MM.1S (cell line): ENCODE measurements around the gene LGALS14.

Source experiments
- CTCF ChIP-seq: fragments of 300-600 bp; sonication (generic); IDR thresholded peaks from 2 replicates; pipeline ENCODE4 v1.5.1; 2016; ENCODE audit warnings: antibody characterized with exemption, low read length, mixed read lengths
- EZH2 ChIP-seq: fragments of 300-600 bp; sonication (generic); optimal IDR thresholded peaks from 2 replicates; pipeline ENCODE3; 2017; ENCODE audit warnings: low read depth, mild to moderate bottlenecking, antibody characterized with exemption, low read length, mixed read lengths
- EZH2phosphoT487 ChIP-seq: fragments of 300-600 bp; sonication (generic); IDR thresholded peaks from 2 replicates; pipeline ENCODE4 v1.6.1; 2018; ENCODE audit warnings: antibody characterized with exemption, low read length

GRCh38 chr19:39692166-39692565 is 12.1 kb upstream of the LGALS14 start:
- TF ChIP-seq CTCF, result no peak
- TF ChIP-seq EZH2, result no peak
- no peak for TF ChIP-seq EZH2phosphoT487
